ENCODE measurements around the gene TMEM255B. TPM values are rescaled to one million over a fixed set of nuclear protein-coding genes. Genes with fewer than 3 reads are reported as not detected.

Gene TMEM255B
- total and polyA plus RNA-seq, 9 of the 15 experiments (the other 6 are each of a cell fraction or from before 2014, with no cell fraction given), result 0.01 to 0.75 (median 0.23) TPM

- Histone ChIP-seq H3K4me1 (replicated peaks in 1 of 2; ENCODE audit: control insufficient read depth in 2 of 2, insufficient read depth in 2 of 2, low read length in 2 of 2) (peaks cover 0 to 9% of the 10 kb centered on the region in 2 experiments; a peak in 1 of 5 replicates), H3K9ac (ENCODE audit: insufficient read depth in 1 of 2, low read depth in 2 of 2, low read length in 2 of 2) (no peak overlapping the region), H3K9me3 (replicated peaks; ENCODE audit: control insufficient read depth, insufficient read depth, low read depth, low read length) (no peaks in the 10 kb centered on the region), H3K4me2 (ENCODE audit: insufficient read depth, low read length) (no peak overlapping the region), H3K36me3 (ENCODE audit: control insufficient read depth, insufficient read depth, low read length) (no peaks in the 10 kb centered on the region), H3K79me2 (ENCODE audit: control insufficient read depth, insufficient read depth, low read length) (no peaks in the 10 kb centered on the region), H3K9me1 (ENCODE audit: control insufficient read depth, insufficient read depth, low read length) (no peaks in the 10 kb centered on the region), H4K20me1 (replicated peaks; ENCODE audit: control insufficient read depth, insufficient read depth, low read length) (no peaks in the 10 kb centered on the region; the same call in 1 of the 2 replicates), H3K27ac (ENCODE audit: extremely low read depth, low read depth, low read length) (no peak overlapping the region), H3K4me3 (no peak overlapping the region), H2AFZ (ENCODE audit: low read depth, low read length) (no peak overlapping the region), H3K27me3 (ENCODE audit: control insufficient read depth in 2 of 2, insufficient read depth in 2 of 2, low read length in 2 of 2) (peaks cover 22 to 79% of the 10 kb centered on the region in 2 experiments)
- TF ChIP-seq ZBTB43 (CRISPR knock-in tag; IDR thresholded peaks at IDR 0.05), result no peak
- no peak for TF ChIP-seq YBX1 (IDR thresholded peaks at IDR 0.05)
- TF ChIP-seq BCOR (IDR thresholded peaks at IDR 0.05), result no peak
- TF ChIP-seq ZBTB8A (IDR thresholded peaks at IDR 0.05; ENCODE audit: partially characterized antibody), result no peak
- TF ChIP-seq ZBTB1 (CRISPR knock-in tag; IDR thresholded peaks at IDR 0.05; ENCODE audit: borderline replicate concordance, low read depth), result no peak
- TF ChIP-seq ZNF398 (CRISPR knock-in tag; IDR thresholded peaks at IDR 0.05), result no peak
- TF ChIP-seq ZNF561 (CRISPR knock-in tag; conservative IDR thresholded peaks at IDR 0.05), result no peak
- TF ChIP-seq SIRT6 (IDR thresholded peaks at IDR 0.05; ENCODE audit: low read depth, low read length), result no peak
- TF ChIP-seq STAT6 (CRISPR knock-in tag; IDR thresholded peaks at IDR 0.05), result no peak
- TF ChIP-seq CLOCK (CRISPR knock-in tag; IDR thresholded peaks at IDR 0.05; ENCODE audit: borderline replicate concordance), result no peak
- TF ChIP-seq HOMEZ (CRISPR knock-in tag; IDR thresholded peaks at IDR 0.05), result no peak
- no peak for TF ChIP-seq NCOR1 (IDR thresholded peaks at IDR 0.05)
- BruUV-seq (replicated peaks), result no TSS peak
- no peak for DNase-seq (ENCODE audit: extremely low read depth in 1 of 4, low spot score in 3 of 4)
- POLR2A ChIA-PET, result no interaction called here
- intact Hi-C loops (cut with micrococcal nuclease), result no loop called here
- CTCF ChIA-PET (ENCODE audit: low intra/inter-chr PET ratio), result no interaction called here
- no peak for FAIRE-seq
- no peak for ATAC-seq
- in situ Hi-C loops (cut with MboI), result no loop called here
- WGBS (ENCODE audit: insufficient coverage, low coverage, missing lambda C conversion rate), result 5% methylated on average over 13 of the region's 24 CpGs
Observed at GRCh38 chr13:113794764-113795173, 35.7 kb downstream of the TMEM255B start.
